Gastroesophageal sphincter (tissue), 4 donors: ENCODE results near the gene IRX6. TPM values are rescaled to one million over a fixed set of nuclear protein-coding genes. Genes with fewer than 3 reads are reported as not detected.
A peak's percentile ranks its signal among the peaks of the same experiment; 100 is the strongest.

ENCODE experiments used
- ATAC-seq: fragments of 150-250 bp; one replicate; pipeline ENCODE4 v1.9.1; 2016; ENCODE audit warnings: mild to moderate bottlenecking, moderate library complexity
- H3K27ac ChIP-seq, 4 donors: fragments of 200-600 bp; sonication (generic) in 3 of 4; 1 replicate in 3 of 4; 2 replicates in 1 of 4; pipeline ENCODE4 v1.5.1; 2016 to 2019
- H3K27me3 ChIP-seq: fragments of 200-600 bp; sonication (generic); one replicate; pipeline ENCODE4 v1.5.1; 2019
- H3K36me3 ChIP-seq, 2 donors: fragments of 200-600 bp; sonication (generic); one replicate each; pipeline ENCODE4 v1.5.1; 2019; ENCODE audit warnings: control low read depth in 1 of 2
- H3K4me1 ChIP-seq, 3 donors: fragments of 200-600 bp; sonication (generic); 1 replicate in 2 of 3; 2 replicates in 1 of 3; pipeline ENCODE4 v1.5.1; 2016 to 2019; ENCODE audit warnings: control low read depth in 2 of 3
- H3K4me3 ChIP-seq, 2 donors: fragments of 200-600 bp; sonication (generic); one replicate each; pipeline ENCODE4 v1.5.1; 2019; ENCODE audit warnings: mild to moderate bottlenecking in 1 of 2, moderate library complexity in 1 of 2
- H3K9me3 ChIP-seq, 3 donors: fragments of 200-600 bp; sonication (generic); one replicate each; pipeline ENCODE4 v1.5.1; 2017 to 2019; ENCODE audit warnings: control low read depth in 2 of 3
- CTCF ChIP-seq, 4 experiments: fragments of 200-600 bp in 2 of 4; fragments of 450-650 bp in 2 of 4; sonication (generic) in 1 of 4; IDR thresholded peaks; one replicate each; pipeline ENCODE4 v1.5.1; 2017 to 2019; ENCODE audit warnings: antibody characterized with exemption in 4 of 4, mild to moderate bottlenecking in 2 of 4, moderate library complexity in 2 of 4
- EP300 ChIP-seq: sonication (generic); formaldehyde crosslinking; IDR thresholded peaks from one replicate; pipeline ENCODE4 v1.6.1; 2017; ENCODE audit warnings: antibody characterized with exemption, mild to moderate bottlenecking
- POLR2A ChIP-seq, 2 donors: fragments of 450-650 bp; IDR thresholded peaks; one replicate each; pipeline ENCODE4 v1.6.1; 2017; ENCODE audit warnings: antibody characterized with exemption in 2 of 2, mild to moderate bottlenecking in 2 of 2, moderate library complexity in 1 of 2
- POLR2AphosphoS5 ChIP-seq: sonication (generic); formaldehyde crosslinking; IDR thresholded peaks from one replicate; pipeline ENCODE4 v1.6.1; 2017; ENCODE audit warnings: antibody characterized with exemption
- WGBS, 2 donors: methylation state at CpG; one replicate each; pipeline ENCODE4 v1.1.5; 2018; ENCODE audit warnings: low coverage in 1 of 2; 5-methylcytosine and 5-hydroxymethylcytosine counted together
- total RNA-seq, 4 donors: library from RNA; depleted of rRNA; stranded (reverse); fragments of >200 nt; gene quantifications; one replicate each; pipeline ENCODE4 v1.1.0, GENCODE V29; 2016

The IRX6 gene
- total RNA-seq, 4 donors from 2014 or later = 0.12 to 0.64 TPM; not detected in 2

DNA sequence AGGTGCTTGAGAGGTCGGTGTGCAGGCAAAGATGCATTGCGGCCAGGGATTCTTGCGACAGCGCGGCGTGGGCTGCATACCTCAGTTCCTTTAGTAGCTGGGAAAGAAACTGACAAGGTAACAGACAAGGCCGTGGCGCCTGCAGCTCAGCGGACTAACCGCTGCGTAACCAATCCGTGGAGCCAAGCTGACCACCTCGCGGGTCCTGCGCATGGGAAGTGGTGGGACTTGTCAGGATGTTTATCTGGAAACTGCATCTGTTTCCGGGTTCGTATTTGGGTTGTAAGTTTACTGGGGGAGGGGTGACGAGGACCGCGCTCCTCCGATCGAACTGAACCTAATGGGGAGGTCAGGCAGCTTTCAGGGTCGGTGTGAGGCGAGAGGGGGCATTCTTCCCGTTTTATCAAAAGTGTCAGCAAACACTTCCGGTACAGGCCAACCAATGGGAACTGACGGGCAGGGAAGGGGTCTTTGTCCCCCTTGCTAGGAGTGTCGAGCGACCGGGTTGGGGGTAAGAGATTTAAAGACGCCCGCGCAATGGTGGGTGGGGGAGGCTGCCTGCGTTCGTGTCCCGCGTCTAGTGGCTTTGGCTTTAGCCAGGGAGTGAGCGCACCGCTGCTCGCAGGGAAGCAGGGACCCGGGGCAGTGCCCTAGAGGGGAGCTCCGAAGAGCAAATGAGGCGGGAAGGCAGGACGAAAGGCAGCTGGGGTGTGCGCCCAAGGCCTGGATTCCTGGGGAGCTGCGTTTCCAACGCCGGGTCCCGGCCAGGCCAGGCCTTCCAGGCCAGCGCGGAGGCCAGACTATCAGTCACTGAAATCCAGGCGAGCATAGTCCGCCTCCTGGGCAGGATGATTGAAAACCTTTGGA lies 7.0 kb downstream of the IRX6 start:
- Histone ChIP-seq H3K4me3 (peak overlapping the region in 1 of 2 donors; percentile 18), H3K36me3 (no peaks in the 10 kb centered on the region), H3K9me3 (no peaks in the 10 kb centered on the region), H3K27me3 (peaks cover 92% of the 10 kb centered on the region), H3K27ac (no peak overlapping the region), H3K4me1 (peaks cover 0 to 25% (median 0%) of the 10 kb centered on the region in 3 donors)
- 0% methylated on average over 4 to 13 of the region's 53 CpGs for WGBS, 2 donors
- TF ChIP-seq POLR2A (IDR thresholded peaks at IDR 0.05) (no peak), POLR2AphosphoS5 (no peak), CTCF (IDR thresholded peaks at IDR 0.05) (no peak), EP300 (no peak)
- no peak for ATAC-seq

- H3K27ac ChIP-seq = no peak overlapping the region
- H3K4me1 ChIP-seq = peaks cover 0 to 25% (median 0%) of the 10 kb centered on the region in 3 donors
- no peaks in the 10 kb centered on the region for H3K9me3 ChIP-seq
- no peaks in the 10 kb centered on the region for H3K36me3 ChIP-seq
- ATAC-seq = no peak
- TF ChIP-seq CTCF (IDR thresholded peaks at IDR 0.05) (no peak), POLR2A (IDR thresholded peaks at IDR 0.05) (no peak), EP300 (no peak), POLR2AphosphoS5 (no peak)
- peaks cover 89% of the 10 kb centered on the region for H3K27me3 ChIP-seq
- peak overlapping the region in 1 of 2 donors; percentile 18 for H3K4me3 ChIP-seq
- 4 to 11% methylated on average over 9 to 19 of the region's 28 CpGs for WGBS, 2 donors
Measured at GRCh38 chr16:55331648-55332185, 7.7 kb downstream of the IRX6 start.

DNA sequence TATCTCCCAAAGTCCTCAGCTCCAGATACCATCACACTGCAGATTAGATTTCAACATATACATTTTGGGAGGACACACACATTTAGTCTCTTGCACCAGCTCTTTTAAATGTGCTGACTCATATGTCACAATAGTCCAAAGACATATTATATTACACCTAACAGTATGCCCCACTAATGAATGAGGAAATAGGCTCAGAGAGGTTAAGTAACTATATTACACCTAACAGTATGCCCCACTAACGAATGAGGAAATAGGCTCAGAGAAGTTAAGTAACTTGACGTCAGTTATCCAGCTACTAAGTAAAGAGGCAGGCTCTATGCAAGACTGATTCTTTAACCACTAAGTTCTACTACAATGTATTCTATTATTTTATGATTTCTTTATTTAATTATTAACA lies 9.7 kb downstream of the IRX6 start:
- TF ChIP-seq POLR2AphosphoS5 (no peak), EP300 (no peak), CTCF (IDR thresholded peaks at IDR 0.05) (no peak), POLR2A (IDR thresholded peaks at IDR 0.05) (no peak)
- Histone ChIP-seq H3K9me3 (no peaks in the 10 kb centered on the region), H3K36me3 (no peaks in the 10 kb centered on the region), H3K27ac (no peak overlapping the region), H3K4me1 (peaks cover 0 to 23% (median 0%) of the 10 kb centered on the region in 3 donors), H3K4me3 (no peak overlapping the region), H3K27me3 (peaks cover 75% of the 10 kb centered on the region)
- WGBS, 2 donors = 62 to 79% methylated on average over 2 of the region's 2 CpGs
- ATAC-seq = no peak

- no peaks in the 10 kb centered on the region for H3K36me3 ChIP-seq
- peaks cover 35% of the 10 kb centered on the region for H3K27me3 ChIP-seq
- no peak overlapping the region for H3K4me3 ChIP-seq
- TF ChIP-seq CTCF (IDR thresholded peaks at IDR 0.05) (no peak), POLR2A (IDR thresholded peaks at IDR 0.05) (no peak), POLR2AphosphoS5 (no peak)
- no peak for ATAC-seq
- H3K4me1 ChIP-seq = no peaks in the 10 kb centered on the region
- no peak overlapping the region for H3K27ac ChIP-seq
- no peaks in the 10 kb centered on the region for H3K9me3 ChIP-seq
- WGBS, 2 donors = 80% methylated on average over 5 of the region's 5 CpGs; no CpG with 5 or more reads in 1 of the 2 donors
Measured at GRCh38 chr16:55338646-55339045, 14.6 kb downstream of the IRX6 start.

DNA sequence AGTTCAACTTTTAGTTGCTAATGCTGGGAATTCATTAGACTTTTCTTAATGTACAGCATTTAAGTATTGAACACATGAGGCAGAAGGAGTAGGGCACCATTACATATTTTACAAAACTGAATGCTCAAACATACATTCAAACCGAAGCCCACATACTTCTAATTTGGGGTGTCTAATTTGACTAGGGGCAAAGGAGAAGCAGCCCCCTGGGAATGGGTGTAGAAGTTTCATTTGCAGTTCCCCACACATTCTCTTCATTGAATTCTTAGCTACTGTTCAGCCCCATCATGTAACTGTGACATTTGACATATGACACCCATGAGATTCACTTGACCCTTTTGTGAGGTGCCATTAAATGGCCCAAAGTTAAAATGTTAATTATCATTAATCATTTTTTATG lies 16.4 kb downstream of the IRX6 start:
- H3K4me1 ChIP-seq = no peaks in the 10 kb centered on the region
- no peaks in the 10 kb centered on the region for H3K9me3 ChIP-seq
- no peak for TF ChIP-seq POLR2A (IDR thresholded peaks at IDR 0.05)
- 100% methylated on average over 1 of the region's 1 CpG for WGBS, 2 donors
- no peak overlapping the region for H3K27ac ChIP-seq
- H3K36me3 ChIP-seq = no peaks in the 10 kb centered on the region
- no peak overlapping the region for H3K4me3 ChIP-seq
- H3K27me3 ChIP-seq = peaks cover 21% of the 10 kb centered on the region
- no peak for ATAC-seq
